Islet of Langerhans (tissue), 1 donor: ENCODE results near the gene TEX14.
"Not testable (repeated sequence)": the region's sequence is repeated elsewhere in the genome, so short reads cannot be mapped to it uniquely, and the experiment has no call there.

ENCODE experiments used
- FAIRE-seq: peaks from one replicate; lab custom pipeline; 2011; peaks lifted over from hg19 to GRCh38; lab: Jason Lieb, UNC

TEX14 gene

GRCh38 chr17:58658804-58659713, 32.8 kb downstream of the TEX14 start:
- FAIRE-seq = peak; percentile 56

GRCh38 chr17:58657962-58658803, 33.7 kb downstream of the TEX14 start:
- not testable (repeated sequence) for FAIRE-seq

GRCh38 chr17:58648236-58648635, 43.6 kb downstream of the TEX14 start:
- FAIRE-seq = no peak

GRCh38 chr17:58643147-58643546, 48.7 kb downstream of the TEX14 start:
- FAIRE-seq = no peak

GRCh38 chr17:58641887-58642311, 49.9 kb downstream of the TEX14 start:
- FAIRE-seq = no peak

- FAIRE-seq = no peak
Measured at GRCh38 chr17:58640202-58640601, 51.6 kb downstream of the TEX14 start.

- no peak for FAIRE-seq
Measured at GRCh38 chr17:58639681-58640080, 52.2 kb downstream of the TEX14 start.

GRCh38 chr17:58637011-58637570, 54.8 kb downstream of the TEX14 start:
- no peak for FAIRE-seq

- no peak for FAIRE-seq
Measured at GRCh38 chr17:58632324-58633314, 59.2 kb downstream of the TEX14 start.

- FAIRE-seq = peak; percentile 84
Measured at GRCh38 chr17:58631523-58632323, 60.1 kb downstream of the TEX14 start.

GRCh38 chr17:58630883-58631522, 60.8 kb downstream of the TEX14 start:
- no peak for FAIRE-seq

GRCh38 chr17:58626905-58627304, 64.9 kb downstream of the TEX14 start:
- FAIRE-seq = no peak

- FAIRE-seq = no peak
Measured at GRCh38 chr17:58624751-58625150, 67.1 kb downstream of the TEX14 start.

- FAIRE-seq = no peak
Measured at GRCh38 chr17:58621174-58621573, 70.7 kb downstream of the TEX14 start.

- FAIRE-seq = no peak
Measured at GRCh38 chr17:58618336-58618735, 73.5 kb downstream of the TEX14 start.

- FAIRE-seq = no peak
Measured at GRCh38 chr17:58617563-58617962, 74.3 kb downstream of the TEX14 start.

GRCh38 chr17:58615768-58616659, 75.8 kb downstream of the TEX14 start:
- no peak for FAIRE-seq

- FAIRE-seq = no peak
Measured at GRCh38 chr17:58614859-58615459, 76.9 kb downstream of the TEX14 start.

GRCh38 chr17:58611331-58611730, 80.5 kb downstream of the TEX14 start:
- no peak for FAIRE-seq
